Renal pelvis (tissue), 4 donors: Measurements from ENCODE around the gene GCC1. TPM values are rescaled to one million over a fixed set of nuclear protein-coding genes. Genes with fewer than 3 reads are reported as not detected.
"Not testable (repeated sequence)": the region's sequence is repeated elsewhere in the genome, so short reads cannot be mapped to it uniquely, and the experiment has no call there.

ENCODE experiments used
- DNase-seq: peaks from one replicate; pipeline ENCODE4 v3.0.0-alpha.2; 2013
- polyA plus RNA-seq, 3 donors: library from polyadenylated mRNA; unstranded; fragments of 120-200 nt; gene quantifications; one replicate each; pipeline ENCODE4 v1.2.1, GENCODE V29; 2013; ENCODE audit not compliant: insufficient read length in 3 of 3

GCC1 gene
- polyA plus RNA-seq, 3 donors = 15.9 to 17.0 (median 15.9) TPM

GRCh38 chr7:127592550-127592949 lies 7.2 kb upstream of the GCC1 start:
- DNase-seq = no peak

- DNase-seq = no peak
Measured at GRCh38 chr7:127591591-127591990, 6.2 kb upstream of the GCC1 start.

GRCh38 chr7:127591189-127591588 lies 5.8 kb upstream of the GCC1 start:
- DNase-seq = no peak

- DNase-seq = no peak
Measured at GRCh38 chr7:127589896-127590295, 4.5 kb upstream of the GCC1 start.

- peak; percentile 60 for DNase-seq
Measured at GRCh38 chr7:127588697-127589482, 3.5 kb upstream of the GCC1 start.

- DNase-seq = peak; percentile 90
Measured at GRCh38 chr7:127588019-127588696, 2.8 kb upstream of the GCC1 start, which contains the start of gene ARF5. Gene ARF5 (plus strand): TSS chr7:127588411. CDS start chr7:127588499, 88 bp downstream.

GRCh38 chr7:127587663-127588018 lies 2.2 kb upstream of the GCC1 start:
- no peak for DNase-seq

GRCh38 chr7:127586346-127586745 lies 950 bp upstream of the GCC1 start:
- no peak for DNase-seq

GRCh38 chr7:127584648-127585043 lies 750 bp downstream of the GCC1 start:
- no peak for DNase-seq

- DNase-seq = no peak
Measured at GRCh38 chr7:127582361-127582760, 3.0 kb downstream of the GCC1 start.

GRCh38 chr7:127581716-127582115 lies 3.7 kb downstream of the GCC1 start:
- no peak for DNase-seq

- DNase-seq = no peak
Measured at GRCh38 chr7:127580612-127581011, 4.8 kb downstream of the GCC1 start.

GRCh38 chr7:127578711-127579275 lies 6.6 kb downstream of the GCC1 start:
- DNase-seq = no peak

- no peak for DNase-seq
Measured at GRCh38 chr7:127578036-127578684, 7.2 kb downstream of the GCC1 start.

GRCh38 chr7:127571741-127572505 lies 13.5 kb downstream of the GCC1 start:
- no peak for DNase-seq

GRCh38 chr7:127568034-127568433 lies 17.4 kb downstream of the GCC1 start:
- DNase-seq = not testable (repeated sequence)

- no peak for DNase-seq
Measured at GRCh38 chr7:127566242-127566641, 19.2 kb downstream of the GCC1 start.

- DNase-seq = no peak
Measured at GRCh38 chr7:127557803-127558202, 27.6 kb downstream of the GCC1 start.

- no peak for DNase-seq
Measured at GRCh38 chr7:127556404-127556803, 29.0 kb downstream of the GCC1 start.

GRCh38 chr7:127551941-127552340 lies 33.5 kb downstream of the GCC1 start:
- DNase-seq = no peak

- DNase-seq = no peak
Measured at GRCh38 chr7:127550247-127550646, 35.1 kb downstream of the GCC1 start.

- DNase-seq = no peak
Measured at GRCh38 chr7:127546313-127546712, 39.1 kb downstream of the GCC1 start.
